ENCODE data around the gene TDP2. TPM values are rescaled to one million over a fixed set of nuclear protein-coding genes. Genes with fewer than 3 reads are reported as not detected.
"Not testable (repeated sequence)": the region's sequence is repeated elsewhere in the genome, so short reads cannot be mapped to it uniquely, and the experiment has no call there.

Gene TDP2
- total and polyA plus RNA-seq, 5 donors from 2014 or later = 43.2 to 68.6 (median 56.9) TPM

DNA sequence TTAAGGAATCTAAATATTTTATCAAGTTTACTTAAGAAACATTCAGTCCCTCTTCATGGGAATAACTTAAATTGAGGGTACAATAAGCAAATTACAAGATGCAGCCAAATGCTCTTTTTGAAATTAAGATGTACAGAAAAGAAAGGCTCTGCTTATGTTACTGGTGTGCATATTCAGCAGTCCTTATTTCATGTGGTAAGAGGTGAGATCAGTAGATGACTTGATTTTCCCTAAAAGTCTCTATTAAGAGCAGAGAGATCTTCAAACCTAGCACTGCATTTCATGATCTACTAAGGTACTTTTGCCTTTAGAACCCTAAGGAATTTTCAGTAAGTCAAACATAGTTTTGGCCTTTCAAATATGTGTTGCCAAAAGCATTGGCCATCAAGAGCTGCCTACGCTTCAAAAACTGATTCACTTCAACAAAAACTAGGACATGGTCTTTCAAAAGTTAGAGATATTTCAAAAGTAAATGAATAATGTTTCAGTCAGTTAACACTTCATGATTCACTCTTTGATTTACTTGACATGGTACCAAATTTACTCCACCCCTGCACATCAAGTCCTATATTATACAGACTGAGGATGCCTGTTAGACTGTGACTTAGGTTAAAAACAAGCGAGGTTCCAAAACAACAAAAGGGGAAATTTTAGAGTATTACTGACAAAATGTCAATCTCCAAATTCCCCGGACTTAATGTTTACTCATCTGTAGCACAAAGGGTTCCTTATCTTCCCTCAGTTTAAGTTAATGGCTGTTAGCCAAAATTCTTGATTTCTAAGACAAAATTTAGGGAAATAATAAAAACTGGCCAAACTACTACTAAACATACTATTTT, 33.0 kb upstream of the TDP2 start:
- H3K4me3 ChIP-seq (ENCODE audit: low read depth, low read length) = no peak overlapping the region
- DNase-seq (no peak), ATAC-seq (ENCODE audit: low read depth in 2 of 2) (no peak)
- Mint-ChIP-seq H3K36me3 (no peaks in the 10 kb centered on the region), H3K27ac (peak overlapping the region in 2 of 3 donors; percentile 6 to 40), H3K27me3 (no peaks in the 10 kb centered on the region), H3K9me3 (no peaks in the 10 kb centered on the region), H3K4me3 (no peak overlapping the region), H3K4me1 (peaks cover 15 to 34% (median 26%) of the 10 kb centered on the region in 4 donors)
- no peaks in the 10 kb centered on the region for H3K27me3 ChIP-seq (ENCODE audit: control insufficient read depth, insufficient read depth, low read length)
- H3K9me3 ChIP-seq (ENCODE audit: control insufficient read depth in 2 of 2, low read length in 2 of 2) = no peaks in the 10 kb centered on the region
- H3K4me1 ChIP-seq (ENCODE audit: control insufficient read depth, insufficient read depth, low read length, poor library complexity, severe bottlenecking) = no peaks in the 10 kb centered on the region
- H3K27ac ChIP-seq (ENCODE audit: insufficient read depth, low read length, poor library complexity, severe bottlenecking) = no peak overlapping the region
- peaks cover 31% of the 10 kb centered on the region for H3K36me3 ChIP-seq (ENCODE audit: control insufficient read depth, insufficient read depth, low read length)

DNA sequence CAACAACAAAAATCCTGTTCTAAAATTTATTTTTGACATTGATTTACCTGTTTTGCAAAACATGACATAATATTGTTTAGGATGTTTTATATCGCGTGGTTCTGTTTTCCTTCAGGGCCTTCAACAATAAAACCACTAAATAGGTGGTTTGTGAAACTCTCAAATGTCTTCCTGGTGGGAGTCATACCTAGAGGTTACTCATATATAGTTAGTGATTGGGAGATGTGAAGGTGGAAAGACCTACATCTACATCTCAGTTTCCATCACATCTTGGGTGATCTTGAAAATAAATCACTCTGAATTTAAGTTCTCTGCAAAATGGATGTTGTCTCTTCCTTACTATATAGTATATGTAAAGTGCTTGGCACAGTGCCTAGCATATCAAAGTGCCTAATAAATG, 29.4 kb upstream of the TDP2 start:
- Histone ChIP-seq H3K4me3 (ENCODE audit: low read depth, low read length) (no peak overlapping the region), H3K36me3 (ENCODE audit: control insufficient read depth, insufficient read depth, low read length) (peaks cover 1% of the 10 kb centered on the region), H3K27ac (ENCODE audit: insufficient read depth, low read length, poor library complexity, severe bottlenecking) (no peak overlapping the region), H3K4me1 (ENCODE audit: control insufficient read depth, insufficient read depth, low read length, poor library complexity, severe bottlenecking) (no peaks in the 10 kb centered on the region), H3K9me3 (ENCODE audit: control insufficient read depth in 2 of 2, low read length in 2 of 2) (no peaks in the 10 kb centered on the region), H3K27me3 (ENCODE audit: control insufficient read depth, insufficient read depth, low read length) (no peaks in the 10 kb centered on the region)
- Mint-ChIP-seq H3K27ac (no peak overlapping the region), H3K36me3 (no peaks in the 10 kb centered on the region), H3K4me3 (no peak overlapping the region), H3K4me1 (peaks cover 15 to 25% (median 22%) of the 10 kb centered on the region in 4 donors), H3K9me3 (peaks cover 0 to 1% (median 0%) of the 10 kb centered on the region in 7 donors), H3K27me3 (no peaks in the 10 kb centered on the region)
- DNase-seq (no peak), ATAC-seq (ENCODE audit: low read depth in 2 of 2) (no peak)

DNA sequence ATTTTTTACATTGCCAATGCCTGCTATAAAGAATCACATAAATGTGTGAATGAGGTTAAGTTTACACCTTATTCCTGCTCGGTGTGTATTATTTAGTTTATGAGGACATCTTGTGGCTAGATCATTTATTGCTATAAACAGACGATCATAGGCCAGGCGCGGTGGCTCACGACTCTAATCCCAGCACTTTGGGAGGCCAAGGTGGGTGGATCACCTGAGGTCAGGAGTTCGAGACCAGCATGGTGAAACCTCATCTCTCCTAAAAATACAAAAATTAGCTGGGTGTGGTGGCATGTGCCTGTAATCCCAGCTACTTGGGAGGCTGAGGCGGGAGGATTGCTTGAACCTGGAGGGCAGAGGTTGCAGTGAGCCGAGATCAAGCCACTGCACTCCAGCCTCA, 28.9 kb upstream of the TDP2 start:
- H3K4me3 Mint-ChIP-seq; H3K4me3 ChIP-seq (ENCODE audit: low read depth, low read length); H3K36me3 ChIP-seq (ENCODE audit: control insufficient read depth, insufficient read depth, low read length); H3K27me3 ChIP-seq (ENCODE audit: control insufficient read depth, insufficient read depth, low read length); H3K4me1 ChIP-seq (ENCODE audit: control insufficient read depth, insufficient read depth, low read length, poor library complexity, severe bottlenecking); H3K9me3 ChIP-seq (ENCODE audit: control insufficient read depth in 2 of 2, low read length in 2 of 2); H3K9me3 Mint-ChIP-seq; H3K27ac ChIP-seq (ENCODE audit: insufficient read depth, low read length, poor library complexity, severe bottlenecking); H3K27me3 Mint-ChIP-seq; H3K36me3 Mint-ChIP-seq: not testable (repeated sequence)
- H3K4me1 Mint-ChIP-seq = peaks cover 11 to 21% (median 19%) of the 10 kb centered on the region in 4 donors
- DNase-seq (peak; percentile 12 to 64 (median 63)), ATAC-seq (ENCODE audit: low read depth in 2 of 2) (peak; percentile 74 to 75)
- H3K27ac Mint-ChIP-seq = peak overlapping the region in 2 of 3 donors; percentile 3 to 32

DNA sequence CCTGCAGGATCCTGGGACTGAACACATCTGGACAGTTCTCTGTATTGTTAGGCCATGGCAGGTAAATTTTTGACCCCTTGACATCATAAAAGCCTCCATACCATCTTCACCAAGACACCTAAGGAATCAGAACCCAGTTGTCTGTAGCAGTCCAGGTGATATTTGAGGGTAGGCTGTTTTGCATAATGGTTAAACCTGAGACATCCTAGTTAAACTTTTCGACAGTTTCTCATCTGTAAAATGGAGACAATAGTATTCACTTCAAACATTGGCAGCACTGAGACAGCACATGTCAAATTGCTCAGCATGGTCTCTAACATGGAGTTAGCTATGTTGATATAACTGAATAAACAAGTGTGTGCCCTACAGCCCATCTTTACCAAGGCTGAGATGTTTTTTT, 27.5 kb upstream of the TDP2 start:
- no peaks in the 10 kb centered on the region for H3K4me1 ChIP-seq (ENCODE audit: control insufficient read depth, insufficient read depth, low read length, poor library complexity, severe bottlenecking)
- peaks cover 0 to 1% (median 0%) of the 10 kb centered on the region in 7 donors for H3K9me3 Mint-ChIP-seq

DNA sequence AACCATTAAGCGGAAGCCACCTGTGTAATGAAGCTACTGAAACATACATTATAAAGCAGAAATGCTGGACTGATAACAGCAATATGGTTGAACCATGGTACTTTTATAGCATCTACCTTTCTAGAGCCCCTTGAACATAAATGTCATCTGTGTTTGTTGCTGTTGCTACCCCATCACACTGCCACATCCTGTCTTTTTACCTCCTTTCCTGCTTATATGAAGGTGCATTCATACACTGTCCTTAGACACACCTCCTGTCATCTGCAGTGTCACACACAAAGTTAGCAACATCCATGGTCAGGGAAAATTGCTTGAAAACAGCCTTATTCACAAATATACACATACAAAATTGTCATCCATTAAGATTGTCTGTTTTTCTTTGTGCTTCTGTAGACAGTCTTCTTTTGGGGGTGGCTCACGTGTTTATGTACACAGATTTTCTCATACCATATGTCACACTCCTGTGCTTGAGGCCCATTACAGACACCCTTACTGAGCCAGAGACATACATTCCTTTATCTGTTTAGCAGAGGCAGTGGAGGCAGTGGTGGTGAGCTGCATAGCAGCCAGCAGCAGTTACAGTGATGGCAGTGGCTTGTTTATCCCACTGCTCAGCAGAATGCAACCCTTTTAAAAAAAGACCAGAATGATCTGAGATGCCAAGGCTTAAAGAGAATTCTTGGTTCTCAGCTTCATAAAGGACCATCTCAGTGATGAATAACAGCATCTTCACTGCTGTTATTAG, 26.3 kb upstream of the TDP2 start:
- H3K36me3 Mint-ChIP-seq = peaks cover 4% of the 10 kb centered on the region
- DNase-seq = peak in 1 of 3 donors; percentile 38
- peak overlapping the region in 1 of 3 donors; percentile 56 for H3K27ac Mint-ChIP-seq
- no peaks in the 10 kb centered on the region for H3K27me3 ChIP-seq (ENCODE audit: control insufficient read depth, insufficient read depth, low read length)
- H3K27ac ChIP-seq (ENCODE audit: insufficient read depth, low read length, poor library complexity, severe bottlenecking) = no peak overlapping the region
- peaks cover 10 to 18% (median 15%) of the 10 kb centered on the region in 4 donors for H3K4me1 Mint-ChIP-seq
- no peak overlapping the region for H3K4me3 Mint-ChIP-seq
- H3K4me3 ChIP-seq (ENCODE audit: low read depth, low read length) = no peak overlapping the region
- ATAC-seq (ENCODE audit: low read depth in 2 of 2) = peak; percentile 50 to 59
- no peaks in the 10 kb centered on the region for H3K9me3 ChIP-seq (ENCODE audit: control insufficient read depth in 2 of 2, low read length in 2 of 2)
- peaks cover 0 to 1% (median 0%) of the 10 kb centered on the region in 7 donors for H3K9me3 Mint-ChIP-seq
- no peaks in the 10 kb centered on the region for H3K4me1 ChIP-seq (ENCODE audit: control insufficient read depth, insufficient read depth, low read length, poor library complexity, severe bottlenecking)
- H3K27me3 Mint-ChIP-seq = no peaks in the 10 kb centered on the region
- H3K36me3 ChIP-seq (ENCODE audit: control insufficient read depth, insufficient read depth, low read length) = no peaks in the 10 kb centered on the region

More for the DNA sequence above, 27.5 kb upstream of the TDP2 start:
- ATAC-seq (ENCODE audit: low read depth in 2 of 2) (no peak), DNase-seq (no peak)
- H3K27ac ChIP-seq (ENCODE audit: insufficient read depth, low read length, poor library complexity, severe bottlenecking) = no peak overlapping the region
- H3K4me3 ChIP-seq (ENCODE audit: low read depth, low read length) = no peak overlapping the region
- H3K27me3 ChIP-seq (ENCODE audit: control insufficient read depth, insufficient read depth, low read length) = no peaks in the 10 kb centered on the region
- no peaks in the 10 kb centered on the region for H3K36me3 Mint-ChIP-seq
- no peaks in the 10 kb centered on the region for H3K36me3 ChIP-seq (ENCODE audit: control insufficient read depth, insufficient read depth, low read length)
- no peaks in the 10 kb centered on the region for H3K9me3 ChIP-seq (ENCODE audit: control insufficient read depth in 2 of 2, low read length in 2 of 2)
- peaks cover 10 to 18% (median 15%) of the 10 kb centered on the region in 4 donors for H3K4me1 Mint-ChIP-seq
- H3K27ac Mint-ChIP-seq = no peak overlapping the region
- H3K27me3 Mint-ChIP-seq = no peaks in the 10 kb centered on the region
- H3K4me3 Mint-ChIP-seq = no peak overlapping the region

DNA sequence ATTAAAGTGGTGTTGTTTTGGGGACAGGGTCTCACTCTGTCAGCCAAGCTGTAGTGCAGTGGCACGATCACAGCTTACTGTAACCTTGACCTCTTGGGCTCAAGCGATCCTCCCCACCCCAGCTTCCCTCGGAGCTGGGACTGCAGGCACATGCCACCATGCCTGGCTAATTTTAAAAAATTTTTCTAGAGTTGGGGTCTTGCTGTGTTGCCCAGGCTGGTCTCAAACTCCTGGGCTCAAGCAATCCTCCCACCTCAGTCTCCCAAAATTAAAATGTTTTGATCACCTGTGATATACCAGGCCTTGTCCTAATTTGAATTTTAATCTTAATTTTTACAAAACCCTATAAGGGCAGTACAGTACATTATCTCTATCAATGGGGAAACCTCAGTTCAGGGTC, 25.7 kb upstream of the TDP2 start:
- no peak for ATAC-seq (ENCODE audit: low read depth in 2 of 2)
- Mint-ChIP-seq H3K4me3 (no peak overlapping the region), H3K27ac (no peak overlapping the region), H3K9me3 (peaks cover 0 to 1% (median 0%) of the 10 kb centered on the region in 7 donors), H3K4me1 (peaks cover 10 to 16% (median 15%) of the 10 kb centered on the region in 4 donors), H3K27me3 (no peaks in the 10 kb centered on the region), H3K36me3 (peaks cover 6% of the 10 kb centered on the region)
- Histone ChIP-seq H3K36me3 (ENCODE audit: control insufficient read depth, insufficient read depth, low read length) (no peaks in the 10 kb centered on the region), H3K4me1 (ENCODE audit: control insufficient read depth, insufficient read depth, low read length, poor library complexity, severe bottlenecking) (no peaks in the 10 kb centered on the region), H3K27me3 (ENCODE audit: control insufficient read depth, insufficient read depth, low read length) (no peaks in the 10 kb centered on the region), H3K9me3 (ENCODE audit: control insufficient read depth in 2 of 2, low read length in 2 of 2) (no peaks in the 10 kb centered on the region), H3K4me3 (ENCODE audit: low read depth, low read length) (no peak overlapping the region), H3K27ac (ENCODE audit: insufficient read depth, low read length, poor library complexity, severe bottlenecking) (no peak overlapping the region)
- DNase-seq = no peak

DNA sequence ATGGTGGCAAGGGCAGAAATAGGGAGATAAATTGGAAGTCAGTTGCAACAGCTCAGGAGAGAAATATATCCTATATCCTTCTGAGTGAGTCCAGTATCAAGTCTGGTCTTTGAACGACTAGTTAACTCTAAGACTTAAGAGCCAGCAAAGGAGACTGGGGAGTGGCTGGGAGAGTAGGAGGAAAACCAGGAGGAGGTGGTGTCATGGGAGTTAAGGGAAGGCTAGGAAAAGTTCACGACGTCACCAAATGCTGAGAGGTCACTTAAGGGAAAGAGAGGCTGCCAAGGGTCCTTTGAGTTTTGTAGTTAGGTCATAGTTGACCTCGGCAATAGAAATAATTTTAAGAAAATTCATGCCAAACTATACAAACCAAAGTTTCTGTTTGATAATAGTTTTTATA, 25.3 kb upstream of the TDP2 start:
- Histone ChIP-seq H3K27ac (ENCODE audit: insufficient read depth, low read length, poor library complexity, severe bottlenecking) (no peak overlapping the region), H3K36me3 (ENCODE audit: control insufficient read depth, insufficient read depth, low read length) (no peaks in the 10 kb centered on the region), H3K9me3 (ENCODE audit: control insufficient read depth in 2 of 2, low read length in 2 of 2) (no peaks in the 10 kb centered on the region), H3K27me3 (ENCODE audit: control insufficient read depth, insufficient read depth, low read length) (no peaks in the 10 kb centered on the region), H3K4me1 (ENCODE audit: control insufficient read depth, insufficient read depth, low read length, poor library complexity, severe bottlenecking) (no peaks in the 10 kb centered on the region), H3K4me3 (ENCODE audit: low read depth, low read length) (no peak overlapping the region)
- H3K27ac Mint-ChIP-seq = peak overlapping the region in 1 of 3 donors; percentile 77
- no peaks in the 10 kb centered on the region for H3K27me3 Mint-ChIP-seq
- H3K4me1 Mint-ChIP-seq = peaks cover 10 to 16% (median 15%) of the 10 kb centered on the region in 4 donors
- H3K9me3 Mint-ChIP-seq = peaks cover 0 to 1% (median 0%) of the 10 kb centered on the region in 7 donors
- ATAC-seq (ENCODE audit: low read depth in 2 of 2) (no peak), DNase-seq (no peak)
- H3K36me3 Mint-ChIP-seq = peaks cover 8% of the 10 kb centered on the region
- H3K4me3 Mint-ChIP-seq = no peak overlapping the region
